ENCODE measurements around the gene CFAP65.

The CFAP65 gene

GRCh38 chr2:219030177-219030940, 11.0 kb downstream of the CFAP65 start:
- DNase-seq = no peak

GRCh38 chr2:219029829-219030165, 11.5 kb downstream of the CFAP65 start:
- peak; percentile 74 for DNase-seq

GRCh38 chr2:219028996-219029828, 12.1 kb downstream of the CFAP65 start:
- DNase-seq = no peak

- no peak for DNase-seq
Observed at GRCh38 chr2:219028141-219028540, 13.2 kb downstream of the CFAP65 start.

GRCh38 chr2:219027511-219028055, 13.7 kb downstream of the CFAP65 start:
- DNase-seq = no peak

- no peak for DNase-seq
Observed at GRCh38 chr2:219026946-219027345, 14.4 kb downstream of the CFAP65 start.

- no peak for DNase-seq
Observed at GRCh38 chr2:219025637-219026585, 15.4 kb downstream of the CFAP65 start.

GRCh38 chr2:219024059-219024458, 17.3 kb downstream of the CFAP65 start:
- no peak for DNase-seq

- no peak for DNase-seq
Observed at GRCh38 chr2:219023045-219023605, 18.2 kb downstream of the CFAP65 start.

GRCh38 chr2:219022616-219023015, 18.7 kb downstream of the CFAP65 start:
- no peak for DNase-seq

GRCh38 chr2:219022041-219022440, 19.3 kb downstream of the CFAP65 start:
- DNase-seq = no peak

GRCh38 chr2:219021591-219021990, 19.7 kb downstream of the CFAP65 start:
- no peak for DNase-seq

GRCh38 chr2:219020604-219021365, 20.5 kb downstream of the CFAP65 start:
- DNase-seq = no peak

- DNase-seq = no peak
Observed at GRCh38 chr2:219019436-219019835, 21.9 kb downstream of the CFAP65 start.

- DNase-seq = no peak
Observed at GRCh38 chr2:219018726-219019125, 22.6 kb downstream of the CFAP65 start.

- DNase-seq = no peak
Observed at GRCh38 chr2:219018286-219018685, 23.0 kb downstream of the CFAP65 start.

- no peak for DNase-seq
Observed at GRCh38 chr2:219017201-219017931, 23.9 kb downstream of the CFAP65 start.

GRCh38 chr2:219016721-219017120, 24.6 kb downstream of the CFAP65 start:
- no peak for DNase-seq

GRCh38 chr2:219010873-219011272, 30.4 kb downstream of the CFAP65 start:
- DNase-seq = no peak

- DNase-seq = peak; percentile 17
Observed at GRCh38 chr2:219010162-219010756, 31.1 kb downstream of the CFAP65 start.

GRCh38 chr2:219009294-219009693, 32.0 kb downstream of the CFAP65 start:
- DNase-seq = no peak
